B cell (primary cell): ENCODE measurements around the gene UBAC1. TPM values are rescaled to one million over a fixed set of nuclear protein-coding genes. Genes with fewer than 3 reads are reported as not detected.
"Not testable (repeated sequence)": the region's sequence is repeated elsewhere in the genome, so short reads cannot be mapped to it uniquely, and the experiment has no call there.

ENCODE experiments used
- ATAC-seq: fragments of 200-7000 bp; cut with Tn5 transposase; one replicate; pipeline ENCODE4 v1.10.0; 2021; ENCODE audit warnings: low read depth, mild to moderate bottlenecking, moderate number of reproducible peaks, moderate library complexity
- CTCF ChIA-PET: fragments of 350-600 bp; sonication (Branson Sonifier 250); formaldehyde crosslinking; loops from one replicate; lab custom pipeline; 2021; ENCODE audit warnings: antibody characterized with exemption, inconsistent platforms; lab: Charles Lee
- POLR2A ChIA-PET: fragments of 350-600 bp; sonication (Branson Sonifier 250); formaldehyde crosslinking; loops from one replicate; lab custom pipeline; 2021; ENCODE audit warnings: antibody characterized with exemption; lab: Charles Lee
- DNase-seq: peaks from one replicate; pipeline ENCODE4 v3.0.0; 2013
- H2AFZ ChIP-seq: 2 replicates; pipeline ENCODE4 v1.6.1; 2012; ENCODE audit warnings: mild to moderate bottlenecking, low read depth, low read length; ENCODE audit not compliant: insufficient read depth, poor library complexity, severe bottlenecking
- H3K27ac ChIP-seq, 2 donors: 1 replicate in 1 of 2; 2 replicates in 1 of 2; pipeline ENCODE4 v1.5.1; 2012 to 2013; ENCODE audit warnings: low read length in 2 of 2, mild to moderate bottlenecking in 2 of 2, moderate library complexity in 1 of 2
- H3K27me3 ChIP-seq, 4 experiments: fragments of 200-600 bp in 1 of 4; sonication (generic) in 1 of 4; replicated peaks in 1 of 4; 1 replicate in 2 of 4; 2 replicates in 2 of 4; pipeline versions ENCODE4 v1.6.1 to v1.7.0; 2013 to 2016; ENCODE audit warnings: low read length in 3 of 4, mild to moderate bottlenecking in 2 of 4, mixed read lengths in 1 of 4, moderate library complexity in 1 of 4; ENCODE audit not compliant: insufficient read depth in 4 of 4, control insufficient read depth in 3 of 4; ENCODE audit errors: control extremely low read depth in 1 of 4
- H3K36me3 ChIP-seq, 2 experiments: replicated peaks in 1 of 2; 1 replicate in 1 of 2; 2 replicates in 1 of 2; pipeline versions ENCODE4 v1.6.1 to v1.7.1; 2013; ENCODE audit warnings: low read length in 1 of 2; ENCODE audit not compliant: insufficient read depth in 2 of 2, control insufficient read depth in 1 of 2; ENCODE audit errors: control extremely low read depth in 1 of 2, extremely low read depth in 1 of 2
- H3K4me1 ChIP-seq, 2 donors: fragments of 200-600 bp in 1 of 2; sonication (generic) in 1 of 2; 1 replicate in 1 of 2; 2 replicates in 1 of 2; pipeline versions ENCODE4 v1.5.1 to v1.6.1; 2013 to 2017; ENCODE audit warnings: low read length in 2 of 2; ENCODE audit not compliant: control insufficient read depth in 2 of 2, insufficient read depth in 2 of 2
- H3K4me2 ChIP-seq: replicated peaks from 2 replicates; pipeline ENCODE3; 2012; ENCODE audit warnings: mild to moderate bottlenecking, low read depth, low read length; ENCODE audit not compliant: poor library complexity, severe bottlenecking
- H3K4me3 ChIP-seq, 5 experiments: fragments of 200-600 bp in 1 of 5; sonication (generic) in 1 of 5; 1 replicate in 3 of 5; 2 replicates in 2 of 5; pipeline versions ENCODE4 v1.5.1 to v1.7.0; 2011 to 2016; ENCODE audit warnings: low read length in 4 of 5, mild to moderate bottlenecking in 4 of 5, low read depth in 2 of 5, control low read depth in 1 of 5, moderate library complexity in 1 of 5; ENCODE audit not compliant: insufficient read depth in 1 of 5; ENCODE audit errors: control extremely low read depth in 1 of 5, extremely low read depth in 1 of 5
- H3K79me2 ChIP-seq: fragments of 200-600 bp; sonication (generic); one replicate; pipeline ENCODE4 v1.6.0; 2016; ENCODE audit warnings: low read length; ENCODE audit not compliant: control insufficient read depth, insufficient read depth
- H3K9ac ChIP-seq: fragments of 200-600 bp; sonication (generic); 2 replicates; pipeline ENCODE4 v1.6.1; 2017; ENCODE audit warnings: mild to moderate bottlenecking, low read length, moderate library complexity
- H3K9me3 ChIP-seq, 3 donors: one replicate each; pipeline versions ENCODE4 v1.6.1 to v1.7.1; 2013; ENCODE audit warnings: low read length in 2 of 3; ENCODE audit not compliant: control insufficient read depth in 2 of 3, insufficient read depth in 1 of 3; ENCODE audit errors: control extremely low read depth in 1 of 3
- H4K20me1 ChIP-seq: 2 replicates; pipeline ENCODE4 v1.6.0; 2012; ENCODE audit warnings: mild to moderate bottlenecking, low read length; ENCODE audit not compliant: insufficient read depth, control insufficient read depth, poor library complexity, severe bottlenecking
- H3K27ac Mint-ChIP-seq: one replicate; pipeline ENCODE4 v1.8.0; 2021; ENCODE audit warnings: mixed read lengths
- H3K27me3 Mint-ChIP-seq: one replicate; pipeline ENCODE4 v1.8.0; 2021; ENCODE audit warnings: mixed read lengths
- H3K4me1 Mint-ChIP-seq: one replicate; pipeline ENCODE4 v1.8.0; 2021; ENCODE audit warnings: mixed read lengths
- H3K4me3 Mint-ChIP-seq: one replicate; pipeline ENCODE4 v1.8.0; 2021; ENCODE audit warnings: mixed read lengths
- H3K9me3 Mint-ChIP-seq: one replicate; pipeline ENCODE4 v1.8.0; 2022; ENCODE audit warnings: mixed read lengths; ENCODE audit not compliant: insufficient read depth
- EZH2 ChIP-seq: IDR thresholded peaks from 2 replicates; pipeline ENCODE4 v1.6.1; 2012; ENCODE audit warnings: borderline replicate concordance, low read depth, mild to moderate bottlenecking, moderate library complexity, low read length; ENCODE audit not compliant: insufficient read depth, poor library complexity, severe bottlenecking
- WGBS: methylation state at CpG from one replicate; pipeline ENCODE4 v1.1.5; 2013; ENCODE audit warnings: missing lambda C conversion rate; ENCODE audit not compliant: insufficient coverage; 5-methylcytosine and 5-hydroxymethylcytosine counted together
- intact Hi-C: fragments of 100-400 bp; cut with micrococcal nuclease; formaldehyde crosslinking; loops from one replicate; pipeline ENCODE4 v1.10.0; 2022
- polyA plus RNA-seq: library from polyadenylated mRNA; depleted of rRNA; stranded (reverse); fragments of >200 nt; gene quantifications from 2 replicates; pipeline ENCODE4 v1.2.3, GENCODE V29; 2012
- total RNA-seq, 2 donors: library from RNA; stranded (reverse); fragments of 120-200 nt in 1 of 2; gene quantifications; 1 replicate in 1 of 2; 2 replicates in 1 of 2; pipeline versions ENCODE4 v1.2.3 to v1.2.4, GENCODE V29; 2013 to 2022
- TF ChIP-seq, protein P1 (sequence below): fragments of 200-600 bp; IDR thresholded peaks from one replicate; pipeline ENCODE4 v1.8.0; 2022; ENCODE audit warnings: antibody characterized with exemption, mild to moderate bottlenecking

The UBAC1 gene
- total and polyA plus RNA-seq, 2 donors (not counting 1 experiment from before 2014, with no cell fraction given): 30.8 to 31.1 TPM

- no peaks in the 10 kb centered on the region for H3K27me3 ChIP-seq
- Mint-ChIP-seq H3K4me1 (no peaks in the 10 kb centered on the region), H3K27me3 (no peaks in the 10 kb centered on the region), H3K9me3 (no peaks in the 10 kb centered on the region), H3K4me3 (no peak overlapping the region), H3K27ac (no peak overlapping the region)
- H3K4me2 ChIP-seq: no peak overlapping the region
- ATAC-seq: no peak
- H3K36me3 ChIP-seq: peaks cover 1 to 28% of the 10 kb centered on the region in 2 experiments
- H3K4me1 ChIP-seq: no peaks in the 10 kb centered on the region
- no peak overlapping the region for H3K4me3 ChIP-seq
- no peak for DNase-seq
- no peak for TF ChIP-seq EZH2
- TF ChIP-seq, protein P1, sequence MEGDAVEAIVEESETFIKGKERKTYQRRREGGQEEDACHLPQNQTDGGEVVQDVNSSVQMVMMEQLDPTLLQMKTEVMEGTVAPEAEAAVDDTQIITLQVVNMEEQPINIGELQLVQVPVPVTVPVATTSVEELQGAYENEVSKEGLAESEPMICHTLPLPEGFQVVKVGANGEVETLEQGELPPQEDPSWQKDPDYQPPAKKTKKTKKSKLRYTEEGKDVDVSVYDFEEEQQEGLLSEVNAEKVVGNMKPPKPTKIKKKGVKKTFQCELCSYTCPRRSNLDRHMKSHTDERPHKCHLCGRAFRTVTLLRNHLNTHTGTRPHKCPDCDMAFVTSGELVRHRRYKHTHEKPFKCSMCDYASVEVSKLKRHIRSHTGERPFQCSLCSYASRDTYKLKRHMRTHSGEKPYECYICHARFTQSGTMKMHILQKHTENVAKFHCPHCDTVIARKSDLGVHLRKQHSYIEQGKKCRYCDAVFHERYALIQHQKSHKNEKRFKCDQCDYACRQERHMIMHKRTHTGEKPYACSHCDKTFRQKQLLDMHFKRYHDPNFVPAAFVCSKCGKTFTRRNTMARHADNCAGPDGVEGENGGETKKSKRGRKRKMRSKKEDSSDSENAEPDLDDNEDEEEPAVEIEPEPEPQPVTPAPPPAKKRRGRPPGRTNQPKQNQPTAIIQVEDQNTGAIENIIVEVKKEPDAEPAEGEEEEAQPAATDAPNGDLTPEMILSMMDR: no peak
- intact Hi-C loops: no loop called here
- WGBS: 97% methylated on average over 18 of the region's 18 CpGs
- no peak overlapping the region for H3K9ac ChIP-seq
- H3K27ac ChIP-seq: no peak overlapping the region
- CTCF ChIA-PET: no interaction called here
- H3K79me2 ChIP-seq: peaks cover 5% of the 10 kb centered on the region
- H4K20me1 ChIP-seq: peaks cover 16% of the 10 kb centered on the region
- no peaks in the 10 kb centered on the region for H3K9me3 ChIP-seq
- POLR2A ChIA-PET: no interaction called here
- no peak overlapping the region for H2AFZ ChIP-seq
Measured at GRCh38 chr9:135951889-135952663, 9.1 kb downstream of the UBAC1 start.

GRCh38 chr9:135951310-135951709 is 9.9 kb downstream of the UBAC1 start:
- H3K4me1 Mint-ChIP-seq, H2AFZ ChIP-seq, H3K27ac Mint-ChIP-seq, POLR2A ChIA-PET, H3K4me3 ChIP-seq, H3K27me3 Mint-ChIP-seq, H3K4me1 ChIP-seq, H3K4me2 ChIP-seq, CTCF ChIA-PET, H3K27ac ChIP-seq, intact Hi-C loops, H3K4me3 Mint-ChIP-seq, H3K9me3 Mint-ChIP-seq, H3K27me3 ChIP-seq, H3K9ac ChIP-seq, DNase-seq, H3K9me3 ChIP-seq, H3K79me2 ChIP-seq, ATAC-seq: not testable (repeated sequence)
- H4K20me1 ChIP-seq: peaks cover 13% of the 10 kb centered on the region
- peaks cover 1 to 32% of the 10 kb centered on the region in 2 experiments for H3K36me3 ChIP-seq
- 96% methylated on average over 7 of the region's 8 CpGs for WGBS

DNA sequence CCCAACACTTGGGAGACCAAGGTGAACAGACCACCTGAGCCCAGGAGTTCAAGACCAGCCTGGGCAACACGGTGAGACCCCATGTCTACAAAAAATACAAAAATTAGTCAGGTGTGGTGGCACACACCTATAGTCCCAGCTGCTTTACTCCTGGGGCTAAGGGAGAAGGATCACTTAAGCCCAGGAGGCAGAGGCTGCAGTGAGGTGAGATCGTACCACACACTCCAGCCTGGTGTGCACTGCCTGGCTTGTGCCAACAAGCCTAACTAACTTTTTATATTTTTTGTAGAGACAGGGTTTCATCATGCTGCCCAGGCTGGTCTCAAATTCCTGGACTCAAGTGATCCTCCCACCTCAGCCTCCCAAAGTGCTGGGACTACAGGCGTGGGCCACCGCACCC is 10.3 kb downstream of the UBAC1 start:
- H3K27ac ChIP-seq, H3K27me3 ChIP-seq, H3K9ac ChIP-seq, H3K79me2 ChIP-seq, H2AFZ ChIP-seq, H3K4me3 ChIP-seq, H3K27me3 Mint-ChIP-seq, H3K4me3 Mint-ChIP-seq, ATAC-seq, H4K20me1 ChIP-seq, DNase-seq, intact Hi-C loops, H3K4me1 ChIP-seq, H3K4me1 Mint-ChIP-seq, H3K4me2 ChIP-seq, H3K9me3 Mint-ChIP-seq, H3K27ac Mint-ChIP-seq, H3K9me3 ChIP-seq, POLR2A ChIA-PET: not testable (repeated sequence)
- peaks cover 1 to 36% of the 10 kb centered on the region in 2 experiments for H3K36me3 ChIP-seq
- CTCF ChIA-PET: interaction anchor here (1.5 kb wide), 1 partner anchor 85 kb away, joined by 3 read pairs; no protein-coding TSS in a partner anchor
- WGBS: no CpG with 5 or more reads among the region's 4 CpGs
